OCI-LY1 (cell line): ENCODE data around the gene TP53BP2.

ENCODE experiments used
- EZH2 ChIP-seq: fragments of 200-600 bp; sonication (generic), shearing (Covaris generic); IDR thresholded peaks from 2 replicates; pipeline ENCODE4 v1.8.0; 2017; ENCODE audit warnings: borderline replicate concordance, mixed run types, mild to moderate bottlenecking, antibody characterized with exemption, low read length, moderate library complexity, mixed read lengths
- TF ChIP-seq, protein P1 (sequence below): fragments of 200-600 bp; sonication (generic), shearing (Covaris generic); IDR thresholded peaks from 2 replicates; pipeline ENCODE4 v1.5.1; 2017; ENCODE audit warnings: mild to moderate bottlenecking, antibody characterized with exemption, low read length, moderate library complexity, mixed read lengths

DNA sequence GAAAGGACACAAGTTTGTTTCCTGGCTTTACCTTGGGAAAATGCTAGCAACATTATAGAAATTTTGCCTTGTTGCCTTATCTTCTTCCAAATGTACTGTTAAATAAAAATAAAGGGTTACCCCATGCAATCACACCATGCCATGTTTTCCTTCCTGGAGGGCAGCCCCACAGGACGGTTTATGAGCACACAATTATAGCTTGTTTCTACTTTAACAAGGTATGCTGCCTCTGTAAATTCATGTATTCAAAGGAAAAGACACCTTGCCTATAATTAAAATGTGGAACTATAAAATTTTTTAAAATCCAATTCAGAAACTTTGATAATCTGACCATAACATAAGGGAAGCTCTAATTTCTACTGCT lies 70.1 kb downstream of the TP53BP2 start:
- TF ChIP-seq, protein P1, sequence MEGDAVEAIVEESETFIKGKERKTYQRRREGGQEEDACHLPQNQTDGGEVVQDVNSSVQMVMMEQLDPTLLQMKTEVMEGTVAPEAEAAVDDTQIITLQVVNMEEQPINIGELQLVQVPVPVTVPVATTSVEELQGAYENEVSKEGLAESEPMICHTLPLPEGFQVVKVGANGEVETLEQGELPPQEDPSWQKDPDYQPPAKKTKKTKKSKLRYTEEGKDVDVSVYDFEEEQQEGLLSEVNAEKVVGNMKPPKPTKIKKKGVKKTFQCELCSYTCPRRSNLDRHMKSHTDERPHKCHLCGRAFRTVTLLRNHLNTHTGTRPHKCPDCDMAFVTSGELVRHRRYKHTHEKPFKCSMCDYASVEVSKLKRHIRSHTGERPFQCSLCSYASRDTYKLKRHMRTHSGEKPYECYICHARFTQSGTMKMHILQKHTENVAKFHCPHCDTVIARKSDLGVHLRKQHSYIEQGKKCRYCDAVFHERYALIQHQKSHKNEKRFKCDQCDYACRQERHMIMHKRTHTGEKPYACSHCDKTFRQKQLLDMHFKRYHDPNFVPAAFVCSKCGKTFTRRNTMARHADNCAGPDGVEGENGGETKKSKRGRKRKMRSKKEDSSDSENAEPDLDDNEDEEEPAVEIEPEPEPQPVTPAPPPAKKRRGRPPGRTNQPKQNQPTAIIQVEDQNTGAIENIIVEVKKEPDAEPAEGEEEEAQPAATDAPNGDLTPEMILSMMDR = no peak
- TF ChIP-seq EZH2 = no peak
